HCT116 (cell line): Measurements from ENCODE around the gene BAHCC1. TPM values are rescaled to one million over a fixed set of nuclear protein-coding genes. Genes with fewer than 3 reads are reported as not detected.
A peak's percentile ranks its signal among the peaks of the same experiment; 100 is the strongest.

Experiments
- ATAC-seq: fragments of 200-7000 bp; cut with Tn5 transposase; 2 replicates; pipeline ENCODE4 v1.9.1; 2020; ENCODE audit warnings: mild to moderate bottlenecking, moderate library complexity
- BruUV-seq: library from RNA; stranded (reverse); fragments of 400-500 nt; replicated peaks from 2 replicates; lab custom pipeline; 2021; lab: Mats Ljungman, UMichigan
- CTCF ChIA-PET: fragments of 300-600 bp; sonication (Branson Sonifier 250); formaldehyde crosslinking; loops from one replicate; lab custom pipeline; 2021; ENCODE audit warnings: antibody characterized with exemption; lab: Charles Lee
- POLR2A ChIA-PET: fragments of 300-600, 350-600 bp; sonication (Branson Sonifier 250); formaldehyde crosslinking; loops from one replicate; lab custom pipeline; 2021; ENCODE audit warnings: antibody characterized with exemption; lab: Charles Lee
- RAD21 ChIA-PET, 2 experiments: fragments of 300-600 bp; sonication (Branson Sonifier 250); formaldehyde crosslinking; loops; one replicate each; lab custom pipeline; 2023; ENCODE audit warnings: low total read pairs in 2 of 2; ENCODE audit not compliant: uncharacterized antibody in 2 of 2, unreplicated experiment in 2 of 2, low non-redundant PET in 1 of 2; lab: Charles Lee
- DNase-seq: peaks from one replicate; pipeline ENCODE4 v3.0.0-alpha.2; 2010; ENCODE audit warnings: low read depth, low spot score
- H2AFZ ChIP-seq: fragments of 200-600 bp; shearing (Covaris generic), sonication (generic); 2 replicates; pipeline ENCODE4 v1.6.1; 2017; ENCODE audit warnings: low read depth, mixed run types, mixed read lengths, antibody characterized with exemption, low read length; ENCODE audit not compliant: poor library complexity, severe bottlenecking
- H3K27ac ChIP-seq: 2 replicates; pipeline ENCODE4 v1.5.1; 2012; ENCODE audit warnings: low read depth, low read length
- H3K27me3 ChIP-seq: fragments of 200-600 bp; sonication (generic); 2 replicates; pipeline ENCODE4 v1.6.1; 2016; ENCODE audit warnings: mixed run types, low read length, mixed read lengths; ENCODE audit not compliant: insufficient read depth
- H3K36me3 ChIP-seq, 2 experiments: fragments of 200-500 bp in 1 of 2; fragments of 200-600 bp in 1 of 2; sonication (Bioruptor generic) in 1 of 2; sonication (generic) in 1 of 2; 2 replicates each; pipeline versions ENCODE4 v1.5.1 to v1.6.1; 2014 to 2016; ENCODE audit warnings: low read length in 2 of 2, inconsistent platforms in 1 of 2, mixed read lengths in 1 of 2, mixed run types in 1 of 2; ENCODE audit not compliant: insufficient read depth in 2 of 2, control insufficient read depth in 1 of 2
- H3K4me1 ChIP-seq, 2 experiments: fragments of 200-600 bp in 1 of 2; sonication (generic) in 1 of 2; 2 replicates each; pipeline versions ENCODE4 v1.5.1 to v1.6.1; 2012 to 2017; ENCODE audit warnings: low read length in 2 of 2, inconsistent platforms in 1 of 2, mild to moderate bottlenecking in 1 of 2, mixed read lengths in 1 of 2, mixed run types in 1 of 2, moderate library complexity in 1 of 2; ENCODE audit not compliant: insufficient read depth in 2 of 2, control insufficient read depth in 1 of 2
- H3K4me2 ChIP-seq: fragments of 200-600 bp; sonication (generic); 2 replicates; pipeline ENCODE4 v1.6.1; 2017; ENCODE audit warnings: mixed run types, low read length, mixed read lengths
- H3K4me3 ChIP-seq, 2 experiments: fragments of 200-600 bp in 1 of 2; sonication (generic) in 1 of 2; replicated peaks in 1 of 2; 2 replicates each; pipeline ENCODE4 v1.5.1; 2011 to 2016; ENCODE audit warnings: low read length in 2 of 2, control low read depth in 1 of 2, low read depth in 1 of 2, mild to moderate bottlenecking in 1 of 2, mixed read lengths in 1 of 2, mixed run types in 1 of 2
- H3K79me2 ChIP-seq: fragments of 200-600 bp; sonication (generic); 2 replicates; pipeline ENCODE4 v1.6.1; 2017; ENCODE audit warnings: mild to moderate bottlenecking, mixed run types, low read length, moderate library complexity, mixed read lengths; ENCODE audit not compliant: insufficient read depth
- H3K9ac ChIP-seq: fragments of 200-600 bp; sonication (generic); 2 replicates; pipeline ENCODE4 v1.6.1; 2016; ENCODE audit warnings: low read length, mixed read lengths
- H3K9me2 ChIP-seq: fragments of 200-600 bp; sonication (generic), shearing (Covaris generic); 2 replicates; pipeline ENCODE4 v1.6.1; 2017; ENCODE audit warnings: mixed run types, mild to moderate bottlenecking, moderate library complexity; ENCODE audit not compliant: insufficient read depth
- H3K9me3 ChIP-seq, 2 experiments: fragments of 200-500 bp in 1 of 2; fragments of 200-600 bp in 1 of 2; sonication (Bioruptor generic) in 1 of 2; sonication (generic) in 1 of 2; 2 replicates each; pipeline ENCODE4 v1.6.1; 2014 to 2017; ENCODE audit warnings: low read length in 2 of 2, mixed read lengths in 2 of 2, inconsistent platforms in 1 of 2, low read depth in 1 of 2, mild to moderate bottlenecking in 1 of 2, mixed run types in 1 of 2, moderate library complexity in 1 of 2; ENCODE audit not compliant: control insufficient read depth in 1 of 2, insufficient read depth in 1 of 2
- H4K20me1 ChIP-seq: fragments of 200-600 bp; sonication (generic), shearing (Covaris generic); 2 replicates; pipeline ENCODE4 v1.6.1; 2017; ENCODE audit warnings: mixed run types, mild to moderate bottlenecking, moderate library complexity; ENCODE audit not compliant: insufficient read depth
- CBX3 ChIP-seq: IDR thresholded peaks from 2 replicates; pipeline ENCODE4 v1.6.1; 2012; ENCODE audit warnings: low read depth
- CEBPB ChIP-seq: IDR thresholded peaks from 2 replicates; pipeline ENCODE4 v1.6.1; 2012; ENCODE audit warnings: low read depth
- CTCF ChIP-seq, 3 experiments: fragments of 200-600 bp in 1 of 3; sonication (generic) in 1 of 3; IDR thresholded peaks in 2 of 3; conservative IDR thresholded peaks in 1 of 3; 2 replicates each; pipeline ENCODE4 v1.5.1; 2012 to 2017; ENCODE audit warnings: low read depth in 2 of 3, low read length in 2 of 3, antibody characterized with exemption in 1 of 3, borderline replicate concordance in 1 of 3, control low read depth in 1 of 3, mild to moderate bottlenecking in 1 of 3, mixed read lengths in 1 of 3, mixed run types in 1 of 3, moderate library complexity in 1 of 3; ENCODE audit not compliant: insufficient read depth in 1 of 3
- ELF1 ChIP-seq: IDR thresholded peaks from 2 replicates; pipeline ENCODE4 v1.6.1; 2012; ENCODE audit warnings: low read depth, borderline replicate concordance
- FOSL1 ChIP-seq: IDR thresholded peaks from 2 replicates; pipeline ENCODE4 v1.6.1; 2012; ENCODE audit warnings: low read depth
- JUND ChIP-seq: IDR thresholded peaks from 2 replicates; pipeline ENCODE4 v1.6.1; 2012
- MAX ChIP-seq: IDR thresholded peaks from 2 replicates; pipeline ENCODE4 v1.6.1; 2012
- RAD21 ChIP-seq: IDR thresholded peaks from 2 replicates; pipeline ENCODE4 v1.6.1; 2012; ENCODE audit warnings: low read depth, mild to moderate bottlenecking
- SIN3A ChIP-seq: IDR thresholded peaks from 2 replicates; pipeline ENCODE4 v1.6.1; 2012; ENCODE audit warnings: low read depth
- TCF7L2 ChIP-seq: IDR thresholded peaks from 2 replicates; pipeline ENCODE4 v1.7.0; 2011; ENCODE audit warnings: borderline replicate concordance, inconsistent platforms; ENCODE audit not compliant: insufficient read depth, insufficient read length; ENCODE audit errors: extremely low read depth
- YY1 ChIP-seq: IDR thresholded peaks from 2 replicates; pipeline ENCODE4 v1.6.1; 2011; ENCODE audit warnings: low read length, low read depth, moderate library complexity, mild to moderate bottlenecking; ENCODE audit not compliant: insufficient replicate concordance; ENCODE audit errors: extremely low read depth
- ZBTB33 ChIP-seq: IDR thresholded peaks from 2 replicates; pipeline ENCODE4 v1.6.1; 2011; ENCODE audit warnings: mild to moderate bottlenecking, low read length, moderate library complexity; ENCODE audit not compliant: insufficient replicate concordance; ENCODE audit errors: extremely low read depth
- ZFX ChIP-seq: fragments of 450-650 bp; IDR thresholded peaks from 2 replicates; pipeline ENCODE4 v1.6.1; 2017
- intact Hi-C: fragments of 100-400 bp; cut with micrococcal nuclease; formaldehyde crosslinking; loops from 2 replicates; pipeline ENCODE4 v1.10.0; 2022
- total RNA-seq: library from RNA; stranded (reverse); gene quantifications from one replicate; pipeline ENCODE4 v1.2.1, GENCODE V29; 2021; ENCODE audit not compliant: unreplicated experiment

The BAHCC1 gene
- total RNA-seq, 1 experiment from 2014 or later = 45.2 TPM

GRCh38 chr17:81371910-81372760 is 23.1 kb upstream of the BAHCC1 start:
- no peak overlapping the region for H3K4me3 ChIP-seq
- RAD21 ChIA-PET = no interaction called here
- ATAC-seq = peak; percentile 92
- H3K79me2 ChIP-seq = no peaks in the 10 kb centered on the region
- intact Hi-C loops = loop anchor here (1.0 to 5.0 kb wide), 2 partner anchors 99 to 165 kb away; no protein-coding TSS in a partner anchor
- H3K4me2 ChIP-seq = no peak overlapping the region
- POLR2A ChIA-PET = interaction anchor here (1.1 kb wide), 1 partner anchor 43 kb away, joined by 3 read pairs; no protein-coding TSS in a partner anchor
- BruUV-seq = no TSS peak
- peaks cover 0 to 11% of the 10 kb centered on the region in 2 experiments; a peak in 1 of 4 replicates for H3K4me1 ChIP-seq
- H3K27ac ChIP-seq = no peak overlapping the region; the same call in 1 of the 2 replicates
- H3K9ac ChIP-seq = no peak overlapping the region
- no peaks in the 10 kb centered on the region for H4K20me1 ChIP-seq
- DNase-seq = peak; percentile 35
- peaks cover 1% of the 10 kb centered on the region; the same call in 1 of the 2 replicates for H3K27me3 ChIP-seq
- H3K36me3 ChIP-seq = no peaks in the 10 kb centered on the region
- CTCF ChIA-PET = interaction anchor here (1.0 to 1.7 kb wide), 3 partner anchors 23 to 113 kb away, joined by 3 to 5 read pairs (median 4); partner anchors contain the start of gene BAHCC1
- no peak overlapping the region for H2AFZ ChIP-seq
- no peak for TF ChIP-seq ZBTB33
- no peak for TF ChIP-seq ELF1
- no peak for TF ChIP-seq SIN3A
- TF ChIP-seq CTCF (IDR thresholded peaks at IDR 0.05 in 2 of 3, conservative IDR thresholded peaks at IDR 0.05 in 1 of 3; ENCODE audit: borderline replicate concordance in 1 of 3, insufficient read depth in 1 of 3, low read depth in 2 of 3, low read length in 2 of 3) = peak in 2 of 3 experiments; percentile 67 to 75; a peak in 4 of 6 replicates
- no peak for TF ChIP-seq CEBPB
- TF ChIP-seq FOSL1 = no peak
- TF ChIP-seq RAD21 = peak; percentile 80
- no peak for TF ChIP-seq YY1
- TF ChIP-seq MAX = no peak
- TF ChIP-seq CBX3 = no peak
- no peak for TF ChIP-seq ZFX
- TF ChIP-seq JUND = no peak
- no peak for TF ChIP-seq TCF7L2
- no peaks in the 10 kb centered on the region for H3K9me3 ChIP-seq
- no peaks in the 10 kb centered on the region for H3K9me2 ChIP-seq
